ENCODE measurements around the gene MYRFL.

MYRFL gene

DNA sequence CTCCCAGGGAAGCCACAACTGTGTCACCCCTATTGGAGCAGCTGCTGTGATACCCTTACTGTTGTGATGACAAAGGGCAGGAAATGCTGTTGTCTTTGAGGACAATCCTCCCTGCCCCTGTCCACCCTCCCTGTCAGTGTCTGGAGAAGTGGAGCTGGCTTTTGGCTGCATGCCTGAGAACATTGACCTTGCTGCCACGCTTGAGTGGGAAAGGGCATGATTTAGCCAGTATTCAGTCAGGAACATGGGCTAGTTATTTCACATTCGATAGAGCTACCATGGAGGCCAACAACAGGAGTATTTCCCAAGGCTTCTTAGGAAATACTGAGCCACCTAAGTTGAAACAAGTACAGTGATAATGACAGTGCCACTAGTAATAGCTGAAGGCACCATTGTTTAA, 59.4 kb downstream of the MYRFL start:
- no peaks in the 10 kb centered on the region for H3K9me3 ChIP-seq (ENCODE audit: insufficient read depth, low read length)
- peaks cover 20% of the 10 kb centered on the region for H3K4me1 ChIP-seq (ENCODE audit: low read length)
- H4K20me1 ChIP-seq (ENCODE audit: insufficient read depth, low read length), result no peaks in the 10 kb centered on the region
- H3K36me3 ChIP-seq (replicated peaks; ENCODE audit: low read depth, low read length), result no peaks in the 10 kb centered on the region
- no peaks in the 10 kb centered on the region for H3K79me2 ChIP-seq (ENCODE audit: low read length)
- TF ChIP-seq, protein P1, sequence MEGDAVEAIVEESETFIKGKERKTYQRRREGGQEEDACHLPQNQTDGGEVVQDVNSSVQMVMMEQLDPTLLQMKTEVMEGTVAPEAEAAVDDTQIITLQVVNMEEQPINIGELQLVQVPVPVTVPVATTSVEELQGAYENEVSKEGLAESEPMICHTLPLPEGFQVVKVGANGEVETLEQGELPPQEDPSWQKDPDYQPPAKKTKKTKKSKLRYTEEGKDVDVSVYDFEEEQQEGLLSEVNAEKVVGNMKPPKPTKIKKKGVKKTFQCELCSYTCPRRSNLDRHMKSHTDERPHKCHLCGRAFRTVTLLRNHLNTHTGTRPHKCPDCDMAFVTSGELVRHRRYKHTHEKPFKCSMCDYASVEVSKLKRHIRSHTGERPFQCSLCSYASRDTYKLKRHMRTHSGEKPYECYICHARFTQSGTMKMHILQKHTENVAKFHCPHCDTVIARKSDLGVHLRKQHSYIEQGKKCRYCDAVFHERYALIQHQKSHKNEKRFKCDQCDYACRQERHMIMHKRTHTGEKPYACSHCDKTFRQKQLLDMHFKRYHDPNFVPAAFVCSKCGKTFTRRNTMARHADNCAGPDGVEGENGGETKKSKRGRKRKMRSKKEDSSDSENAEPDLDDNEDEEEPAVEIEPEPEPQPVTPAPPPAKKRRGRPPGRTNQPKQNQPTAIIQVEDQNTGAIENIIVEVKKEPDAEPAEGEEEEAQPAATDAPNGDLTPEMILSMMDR (IDR thresholded peaks at IDR 0.05; ENCODE audit: low read depth, low read length), result no peak
- no peak for TF ChIP-seq EZH2phosphoT487 (IDR thresholded peaks at IDR 0.05; ENCODE audit: low read depth)
- no peak overlapping the region for H3K27ac ChIP-seq (ENCODE audit: low read length)
- no peak overlapping the region for H3K9ac ChIP-seq (ENCODE audit: low read length)
- no peak overlapping the region for H3K4me3 ChIP-seq (ENCODE audit: low read length)
- H2AFZ ChIP-seq (ENCODE audit: low read depth, low read length), result no peak overlapping the region
- no peaks in the 10 kb centered on the region for H3K27me3 ChIP-seq (ENCODE audit: low read depth, low read length)
- no peak overlapping the region for H3K4me2 ChIP-seq (ENCODE audit: low read length)

DNA sequence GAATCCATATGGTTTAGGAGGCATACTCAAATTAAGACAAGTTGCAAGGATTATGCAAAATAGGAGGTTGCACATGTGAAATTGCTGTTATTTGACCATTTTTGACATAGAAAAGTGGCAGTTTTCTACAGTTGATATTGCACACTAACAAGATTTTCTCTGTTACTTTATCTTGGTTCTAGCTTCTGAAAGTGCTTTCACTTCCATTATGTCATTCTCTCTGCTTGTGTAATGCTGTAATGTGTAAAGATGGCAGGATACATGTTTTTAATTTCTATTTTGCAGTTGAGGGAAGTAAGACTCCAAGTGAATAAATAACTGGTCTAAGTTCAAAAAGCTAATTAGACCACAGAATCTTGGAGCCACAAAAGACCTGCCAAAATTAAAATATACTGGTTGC, 60.6 kb downstream of the MYRFL start:
- H3K9me3 ChIP-seq (ENCODE audit: insufficient read depth, low read length), result no peaks in the 10 kb centered on the region
- no peaks in the 10 kb centered on the region for H3K27me3 ChIP-seq (ENCODE audit: low read depth, low read length)
- no peaks in the 10 kb centered on the region for H4K20me1 ChIP-seq (ENCODE audit: insufficient read depth, low read length)
- H3K79me2 ChIP-seq (ENCODE audit: low read length), result no peaks in the 10 kb centered on the region
- H3K9ac ChIP-seq (ENCODE audit: low read length), result no peak overlapping the region
- peaks cover 20% of the 10 kb centered on the region for H3K4me1 ChIP-seq (ENCODE audit: low read length)
- H3K4me3 ChIP-seq (ENCODE audit: low read length), result no peak overlapping the region
- 0 out of 2 replicates have a peak overlapping the region, but pooled peaks have one; percentile 0 for H3K27ac ChIP-seq (ENCODE audit: low read length)
- H3K36me3 ChIP-seq (replicated peaks; ENCODE audit: low read depth, low read length), result no peaks in the 10 kb centered on the region
- H2AFZ ChIP-seq (ENCODE audit: low read depth, low read length), result no peak overlapping the region
- TF ChIP-seq, protein P1 (IDR thresholded peaks at IDR 0.05; ENCODE audit: low read depth, low read length), result no peak
- TF ChIP-seq EZH2phosphoT487 (IDR thresholded peaks at IDR 0.05; ENCODE audit: low read depth), result no peak
- peak overlapping the region; percentile 29 for H3K4me2 ChIP-seq (ENCODE audit: low read length)

DNA sequence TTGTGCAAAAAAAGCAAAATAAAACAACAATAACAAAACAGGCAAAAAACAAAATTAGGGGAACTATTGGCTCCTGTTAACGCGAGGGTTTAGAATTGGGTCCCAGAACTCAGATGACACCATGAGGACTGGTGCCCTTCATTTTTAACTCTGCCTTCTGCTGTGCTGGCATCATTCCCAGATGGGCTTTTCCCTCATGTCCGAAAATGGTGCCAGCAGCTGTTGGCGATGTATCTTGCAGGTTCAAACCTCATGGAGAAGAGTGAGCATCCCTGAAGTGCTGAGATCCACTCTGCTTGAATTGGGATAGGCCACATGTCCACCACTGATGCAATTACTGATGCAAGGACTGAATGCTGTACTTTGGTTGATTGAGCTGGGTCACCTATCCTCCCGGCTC, 61.1 kb downstream of the MYRFL start:
- H3K4me2 ChIP-seq (ENCODE audit: low read length), result peak overlapping the region; percentile 29
- H3K4me1 ChIP-seq (ENCODE audit: low read length), result peaks cover 20% of the 10 kb centered on the region
- no peak overlapping the region for H2AFZ ChIP-seq (ENCODE audit: low read depth, low read length)
- no peaks in the 10 kb centered on the region for H3K27me3 ChIP-seq (ENCODE audit: low read depth, low read length)
- no peaks in the 10 kb centered on the region for H3K79me2 ChIP-seq (ENCODE audit: low read length)
- 0 out of 2 replicates have a peak overlapping the region, but pooled peaks have one; percentile 0 for H3K27ac ChIP-seq (ENCODE audit: low read length)
- no peak overlapping the region for H3K9ac ChIP-seq (ENCODE audit: low read length)
- TF ChIP-seq EZH2phosphoT487 (IDR thresholded peaks at IDR 0.05; ENCODE audit: low read depth), result no peak
- no peaks in the 10 kb centered on the region for H3K36me3 ChIP-seq (replicated peaks; ENCODE audit: low read depth, low read length)
- no peak overlapping the region for H3K4me3 ChIP-seq (ENCODE audit: low read length)
- no peaks in the 10 kb centered on the region for H3K9me3 ChIP-seq (ENCODE audit: insufficient read depth, low read length)
- H4K20me1 ChIP-seq (ENCODE audit: insufficient read depth, low read length), result no peaks in the 10 kb centered on the region

DNA sequence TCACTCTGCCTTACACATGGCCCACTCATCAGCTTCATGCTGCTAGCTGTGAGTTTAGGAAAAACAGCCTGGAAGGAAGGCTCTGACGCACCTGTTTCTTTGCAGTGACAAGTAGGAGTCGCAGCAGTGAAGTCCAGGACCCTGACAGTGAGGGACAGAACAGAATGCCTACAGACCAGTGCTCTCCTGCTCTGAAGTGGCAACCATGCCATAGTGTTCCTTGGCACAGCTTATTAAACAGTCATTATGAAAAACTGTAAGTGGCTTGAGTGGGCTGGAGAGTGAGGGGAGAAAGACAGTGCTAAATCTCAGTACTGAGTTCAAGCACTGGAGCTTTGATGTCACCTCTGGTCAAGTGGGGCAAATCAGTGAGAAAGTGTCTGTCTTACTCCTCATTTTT, 61.7 kb downstream of the MYRFL start:
- Histone ChIP-seq H3K36me3 (replicated peaks; ENCODE audit: low read depth, low read length) (no peaks in the 10 kb centered on the region), H3K4me3 (ENCODE audit: low read length) (no peak overlapping the region), H3K9me3 (ENCODE audit: insufficient read depth, low read length) (no peaks in the 10 kb centered on the region), H3K9ac (ENCODE audit: low read length) (no peak overlapping the region), H4K20me1 (ENCODE audit: insufficient read depth, low read length) (no peaks in the 10 kb centered on the region), H3K4me2 (ENCODE audit: low read length) (no peak overlapping the region), H3K27me3 (ENCODE audit: low read depth, low read length) (no peaks in the 10 kb centered on the region), H3K79me2 (ENCODE audit: low read length) (no peaks in the 10 kb centered on the region), H2AFZ (ENCODE audit: low read depth, low read length) (no peak overlapping the region), H3K4me1 (ENCODE audit: low read length) (peaks cover 20% of the 10 kb centered on the region), H3K27ac (ENCODE audit: low read length) (no peak overlapping the region)
- TF ChIP-seq EZH2phosphoT487 (IDR thresholded peaks at IDR 0.05; ENCODE audit: low read depth), result no peak
- TF ChIP-seq, protein P1 (IDR thresholded peaks at IDR 0.05; ENCODE audit: low read depth, low read length), result no peak

DNA sequence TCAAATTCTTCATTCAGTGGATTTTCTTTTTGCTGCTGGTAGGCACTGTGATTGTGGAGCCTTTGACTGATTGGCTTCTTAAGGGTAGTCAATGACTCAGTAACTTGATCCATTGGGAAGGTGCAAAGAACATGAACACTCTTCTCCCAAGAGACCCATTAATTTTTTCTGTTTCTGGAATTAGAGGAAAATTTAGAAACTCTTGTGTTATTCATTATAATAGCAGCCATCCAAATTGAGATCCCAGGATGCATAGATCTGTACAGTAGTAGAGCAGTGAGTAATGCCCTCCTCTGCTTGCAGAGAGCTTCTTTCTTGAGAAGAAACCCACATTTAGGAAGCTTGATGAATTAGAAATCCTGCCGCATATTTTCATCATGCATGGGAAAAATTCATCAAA, 63.9 kb downstream of the MYRFL start:
- no peaks in the 10 kb centered on the region for H3K79me2 ChIP-seq (ENCODE audit: low read length)
- peaks cover 20% of the 10 kb centered on the region for H3K4me1 ChIP-seq (ENCODE audit: low read length)
- H3K9me3 ChIP-seq (ENCODE audit: insufficient read depth, low read length), result no peaks in the 10 kb centered on the region
- H3K27ac ChIP-seq (ENCODE audit: low read length), result no peak overlapping the region
- no peaks in the 10 kb centered on the region for H3K36me3 ChIP-seq (replicated peaks; ENCODE audit: low read depth, low read length)
- H3K27me3 ChIP-seq (ENCODE audit: low read depth, low read length), result no peaks in the 10 kb centered on the region
- no peak overlapping the region for H3K4me3 ChIP-seq (ENCODE audit: low read length)
- no peak overlapping the region for H3K4me2 ChIP-seq (ENCODE audit: low read length)
- TF ChIP-seq, protein P1 (IDR thresholded peaks at IDR 0.05; ENCODE audit: low read depth, low read length), result no peak
- no peak for TF ChIP-seq EZH2phosphoT487 (IDR thresholded peaks at IDR 0.05; ENCODE audit: low read depth)
- no peak overlapping the region for H3K9ac ChIP-seq (ENCODE audit: low read length)
- no peaks in the 10 kb centered on the region for H4K20me1 ChIP-seq (ENCODE audit: insufficient read depth, low read length)
- H2AFZ ChIP-seq (ENCODE audit: low read depth, low read length), result no peak overlapping the region

All from OCI-LY3 (cell line).